LNCaP clone FGC (cell line): ENCODE data around the gene SASH1.
A peak's percentile ranks its signal among the peaks of the same experiment; 100 is the strongest.

ENCODE experiments used
- DNase-seq: peaks from one replicate; pipeline ENCODE4 v3.0.0-alpha.2; 2011; ENCODE audit warnings: low read depth
- H3K4me3 ChIP-seq: 2 replicates; pipeline ENCODE4 v1.5.1; 2011; ENCODE audit warnings: mild to moderate bottlenecking, low read depth, low read length, control low read depth
- TF ChIP-seq, protein P1 (sequence below): IDR thresholded peaks from 2 replicates; pipeline ENCODE4 v1.5.1; 2012; ENCODE audit warnings: mild to moderate bottlenecking; ENCODE audit not compliant: control insufficient read depth, insufficient read depth; ENCODE audit errors: extremely low read depth

The SASH1 gene

GRCh38 chr6:148303616-148304015 lies 39.0 kb upstream of the SASH1 start:
- TF ChIP-seq, protein P1, sequence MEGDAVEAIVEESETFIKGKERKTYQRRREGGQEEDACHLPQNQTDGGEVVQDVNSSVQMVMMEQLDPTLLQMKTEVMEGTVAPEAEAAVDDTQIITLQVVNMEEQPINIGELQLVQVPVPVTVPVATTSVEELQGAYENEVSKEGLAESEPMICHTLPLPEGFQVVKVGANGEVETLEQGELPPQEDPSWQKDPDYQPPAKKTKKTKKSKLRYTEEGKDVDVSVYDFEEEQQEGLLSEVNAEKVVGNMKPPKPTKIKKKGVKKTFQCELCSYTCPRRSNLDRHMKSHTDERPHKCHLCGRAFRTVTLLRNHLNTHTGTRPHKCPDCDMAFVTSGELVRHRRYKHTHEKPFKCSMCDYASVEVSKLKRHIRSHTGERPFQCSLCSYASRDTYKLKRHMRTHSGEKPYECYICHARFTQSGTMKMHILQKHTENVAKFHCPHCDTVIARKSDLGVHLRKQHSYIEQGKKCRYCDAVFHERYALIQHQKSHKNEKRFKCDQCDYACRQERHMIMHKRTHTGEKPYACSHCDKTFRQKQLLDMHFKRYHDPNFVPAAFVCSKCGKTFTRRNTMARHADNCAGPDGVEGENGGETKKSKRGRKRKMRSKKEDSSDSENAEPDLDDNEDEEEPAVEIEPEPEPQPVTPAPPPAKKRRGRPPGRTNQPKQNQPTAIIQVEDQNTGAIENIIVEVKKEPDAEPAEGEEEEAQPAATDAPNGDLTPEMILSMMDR = no peak
- DNase-seq = no peak
- H3K4me3 ChIP-seq = no peak overlapping the region

GRCh38 chr6:148304976-148305375 lies 37.7 kb upstream of the SASH1 start:
- TF ChIP-seq, protein P1 = no peak
- no peak for DNase-seq
- no peak overlapping the region for H3K4me3 ChIP-seq

DNA sequence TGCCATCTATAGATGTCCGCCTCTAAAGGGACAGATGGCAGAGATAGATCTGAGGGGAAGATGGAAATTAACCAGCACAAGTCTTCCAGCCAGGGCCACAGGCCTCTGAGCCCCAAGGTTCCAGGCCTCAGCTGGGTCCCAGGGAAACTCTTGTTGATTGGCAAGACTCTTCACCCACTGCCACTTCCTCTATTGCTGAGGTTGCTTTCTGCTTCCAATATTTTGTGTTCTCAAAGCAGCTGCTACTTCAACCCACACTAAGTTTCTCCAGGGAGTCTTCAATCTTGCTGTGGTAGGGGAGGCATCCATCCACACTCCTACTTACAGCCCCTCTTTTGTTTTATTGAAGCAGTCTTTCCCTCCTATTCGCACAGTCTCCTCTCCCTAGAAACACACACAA lies 36.4 kb upstream of the SASH1 start:
- TF ChIP-seq, protein P1 = no peak
- H3K4me3 ChIP-seq = no peak overlapping the region
- no peak for DNase-seq

GRCh38 chr6:148307405-148307804 lies 35.2 kb upstream of the SASH1 start:
- DNase-seq = peak; percentile 46
- H3K4me3 ChIP-seq = no peak overlapping the region
- TF ChIP-seq, protein P1 = no peak

- no peak for DNase-seq
- TF ChIP-seq, protein P1 = no peak
- H3K4me3 ChIP-seq = no peak overlapping the region
Observed at GRCh38 chr6:148309301-148309700, 33.3 kb upstream of the SASH1 start.

DNA sequence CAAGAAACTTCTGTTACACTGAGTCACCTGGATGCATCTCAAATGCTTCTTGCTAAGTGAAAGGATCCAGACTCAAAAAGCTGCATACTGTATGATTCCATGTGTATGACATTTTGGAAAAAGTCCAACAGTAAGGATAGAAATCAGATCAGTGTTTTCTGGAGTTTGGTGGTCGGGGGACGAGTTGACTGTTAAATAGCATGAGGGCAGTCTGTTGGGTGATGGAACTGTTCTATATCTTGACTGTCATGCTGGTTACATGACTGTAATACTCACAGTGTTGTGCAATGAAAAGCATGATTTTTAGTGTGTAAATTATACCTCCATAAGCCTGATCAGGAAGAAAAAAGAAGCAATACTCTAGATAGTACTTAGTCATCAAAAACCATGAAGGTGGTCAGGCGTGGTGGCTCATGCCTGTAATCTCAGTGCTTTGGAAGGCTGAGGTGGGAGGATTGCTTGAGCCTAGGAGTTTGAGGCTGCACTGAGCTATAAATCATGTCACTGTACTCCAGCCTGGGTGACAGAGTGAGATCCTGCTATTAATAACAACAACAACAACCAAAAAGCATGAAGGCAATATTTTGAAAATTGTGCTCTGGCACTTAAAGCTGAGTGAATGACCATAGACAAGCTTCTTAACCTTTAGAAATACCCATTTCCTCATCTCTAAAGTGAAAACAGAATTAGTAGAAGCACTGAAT lies 30.5 kb upstream of the SASH1 start:
- H3K4me3 ChIP-seq = no peak overlapping the region
- DNase-seq = no peak
- TF ChIP-seq, protein P1 = no peak

GRCh38 chr6:148313488-148313887 lies 29.1 kb upstream of the SASH1 start:
- no peak for DNase-seq
- TF ChIP-seq, protein P1 = no peak
- H3K4me3 ChIP-seq = no peak overlapping the region
